NCI-H748 treated with DMSO at 0.1 percent for 48 hours (cell line): ENCODE measurements around the gene CTRL.
"Not testable (repeated sequence)": the region's sequence is repeated elsewhere in the genome, so short reads cannot be mapped to it uniquely, and the experiment has no call there.

Experiments
- DNase-seq: peaks from one replicate; lab custom pipeline; 2025; lab: John Stamatoyannopoulos, UW

CTRL gene

GRCh38 chr16:67923414-67924116 lies 8.1 kb downstream of the CTRL start:
- no peak for DNase-seq

GRCh38 chr16:67922740-67923139 lies 8.9 kb downstream of the CTRL start:
- no peak for DNase-seq

- no peak for DNase-seq
Observed at GRCh38 chr16:67922221-67922620, 9.4 kb downstream of the CTRL start.

GRCh38 chr16:67919622-67920221 lies 11.9 kb downstream of the CTRL start:
- no peak for DNase-seq

GRCh38 chr16:67917852-67918236 lies 13.8 kb downstream of the CTRL start:
- DNase-seq, result no peak

- DNase-seq, result no peak
Observed at GRCh38 chr16:67917140-67917851, 14.4 kb downstream of the CTRL start.

GRCh38 chr16:67915831-67916723 lies 15.6 kb downstream of the CTRL start:
- DNase-seq, result no peak

GRCh38 chr16:67915496-67915769 lies 16.2 kb downstream of the CTRL start:
- DNase-seq, result not testable (repeated sequence)

GRCh38 chr16:67914758-67915495 lies 16.7 kb downstream of the CTRL start:
- DNase-seq, result no peak

- DNase-seq, result no peak
Observed at GRCh38 chr16:67910158-67910557, 21.5 kb downstream of the CTRL start.

- DNase-seq, result no peak
Observed at GRCh38 chr16:67909056-67909742, 22.5 kb downstream of the CTRL start.

GRCh38 chr16:67907397-67908180 lies 24.1 kb downstream of the CTRL start:
- DNase-seq, result no peak

- no peak for DNase-seq
Observed at GRCh38 chr16:67902831-67903230, 28.8 kb downstream of the CTRL start.

GRCh38 chr16:67901734-67902133 lies 29.9 kb downstream of the CTRL start:
- DNase-seq, result no peak

- DNase-seq, result no peak
Observed at GRCh38 chr16:67897231-67897630, 34.4 kb downstream of the CTRL start.

GRCh38 chr16:67893743-67894399 lies 37.8 kb downstream of the CTRL start:
- no peak for DNase-seq

- DNase-seq, result peak; percentile 89
Observed at GRCh38 chr16:67892899-67893742, 38.5 kb downstream of the CTRL start, which contains the start of gene PSKH1. Gene PSKH1 (plus strand): TSS chr16:67893254. CDS start chr16:67908750, 15,496 bp downstream.

GRCh38 chr16:67892375-67892774 lies 39.3 kb downstream of the CTRL start:
- no peak for DNase-seq

GRCh38 chr16:67888331-67888730 lies 43.3 kb downstream of the CTRL start:
- no peak for DNase-seq
